GM18951 (cell line): ENCODE results near the gene SNRPN.
"Not testable (repeated sequence)": the region's sequence is repeated elsewhere in the genome, so short reads cannot be mapped to it uniquely, and the experiment has no call there.

Experiments
- POLR2A ChIP-seq: IDR thresholded peaks from 4 replicates; pipeline ENCODE4 v1.6.1; 2011; ENCODE audit warnings: mild to moderate bottlenecking; ENCODE audit not compliant: insufficient read length, insufficient read depth; ENCODE audit errors: extremely low read depth
- in situ Hi-C: fragments of 300-500 bp; cut with MboI; formaldehyde crosslinking; loops from one replicate; pipeline ENCODE4 v1.12.0; 2022; ENCODE audit warnings: low sequenced_read_pairs, mixed read lengths, inconsistent platforms; ENCODE audit not compliant: unreplicated experiment

The SNRPN gene

DNA sequence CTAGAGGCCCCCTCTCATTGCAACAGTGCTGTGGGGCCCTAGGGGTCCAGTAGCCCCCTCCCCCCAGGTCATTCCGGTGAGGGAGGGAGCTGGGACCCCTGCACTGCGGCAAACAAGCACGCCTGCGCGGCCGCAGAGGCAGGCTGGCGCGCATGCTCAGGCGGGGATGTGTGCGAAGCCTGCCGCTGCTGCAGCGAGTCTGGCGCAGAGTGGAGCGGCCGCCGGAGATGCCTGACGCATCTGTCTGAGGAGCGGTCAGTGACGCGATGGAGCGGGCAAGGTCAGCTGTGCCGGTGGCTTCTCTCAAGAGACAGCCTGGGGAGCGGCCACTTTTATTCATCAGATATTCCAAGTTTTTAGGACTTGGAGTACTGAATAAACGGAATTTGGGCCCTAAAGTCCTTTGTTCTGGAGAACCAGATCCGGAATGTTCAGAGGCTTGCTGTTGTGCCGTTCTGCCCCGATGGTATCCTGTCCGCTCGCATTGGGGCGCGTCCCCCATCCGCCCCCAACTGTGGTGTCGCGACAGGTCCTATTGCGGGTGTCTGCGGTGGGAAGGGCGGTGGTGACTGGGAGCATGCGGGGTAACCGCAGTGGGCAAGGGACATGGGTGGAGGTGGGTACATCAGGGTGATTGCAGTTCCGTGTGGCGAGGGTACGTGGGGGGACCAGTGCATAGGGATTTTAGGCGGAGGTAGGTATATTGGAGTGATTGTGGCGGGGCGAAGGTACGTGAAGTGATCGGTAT lies at the start of gene SNRPN, which contains the start of gene SNURF:
Gene SNRPN (plus strand): TSS at position 205 of the 748 bp plus-strand sequence. CDS start 19,467 bp downstream, outside the sequence.
Gene SNURF (plus strand): TSS at position 205 of the 748 bp plus-strand sequence. CDS start 62 bp downstream, at position 267.
- in situ Hi-C loops: no loop called here
- TF ChIP-seq POLR2A: peak; percentile 85

DNA sequence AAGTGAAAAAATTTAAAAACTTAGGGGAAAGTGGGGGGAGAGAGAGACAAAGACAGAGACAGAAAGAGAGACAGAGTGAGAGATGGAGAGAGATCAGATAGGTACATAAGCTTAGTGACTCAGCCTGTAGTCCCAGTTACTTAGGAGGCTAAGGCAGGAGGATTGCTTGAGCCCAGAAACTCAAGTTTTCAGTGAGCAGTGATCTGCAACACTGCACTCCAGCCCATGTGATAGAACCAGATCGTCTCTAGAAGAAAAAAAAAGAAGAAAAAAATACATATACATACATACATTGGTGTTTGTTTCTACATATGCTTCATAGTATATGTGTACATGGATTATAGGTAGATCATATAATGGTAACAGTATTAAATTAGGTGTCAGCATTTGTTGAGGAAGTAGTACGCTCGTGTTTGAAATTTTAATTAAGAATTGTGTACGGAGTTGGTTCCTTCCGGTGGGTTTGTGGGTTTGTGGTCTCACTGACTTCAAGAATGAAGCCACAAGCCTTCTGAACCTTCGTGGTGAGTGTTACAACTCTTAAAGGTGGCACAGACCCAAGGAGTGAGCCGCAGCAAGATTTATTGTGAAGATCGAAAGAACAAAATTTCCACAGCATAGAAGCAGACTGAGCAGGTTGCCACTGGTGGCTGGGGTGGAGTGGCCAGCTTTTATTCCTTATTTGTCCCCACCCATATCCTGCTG lies 38.3 kb upstream of the SNRPN start:
- in situ Hi-C loops: no loop called here
- TF ChIP-seq POLR2A: no peak

GRCh38 chr15:24917431-24917830 lies 37.4 kb upstream of the SNRPN start:
- no peak for TF ChIP-seq POLR2A
- in situ Hi-C loops: no loop called here

GRCh38 chr15:24919446-24919845 lies 35.3 kb upstream of the SNRPN start:
- in situ Hi-C loops: no loop called here
- TF ChIP-seq POLR2A: no peak

GRCh38 chr15:24922781-24923180 lies 32.0 kb upstream of the SNRPN start:
- in situ Hi-C loops: not testable (repeated sequence)

DNA sequence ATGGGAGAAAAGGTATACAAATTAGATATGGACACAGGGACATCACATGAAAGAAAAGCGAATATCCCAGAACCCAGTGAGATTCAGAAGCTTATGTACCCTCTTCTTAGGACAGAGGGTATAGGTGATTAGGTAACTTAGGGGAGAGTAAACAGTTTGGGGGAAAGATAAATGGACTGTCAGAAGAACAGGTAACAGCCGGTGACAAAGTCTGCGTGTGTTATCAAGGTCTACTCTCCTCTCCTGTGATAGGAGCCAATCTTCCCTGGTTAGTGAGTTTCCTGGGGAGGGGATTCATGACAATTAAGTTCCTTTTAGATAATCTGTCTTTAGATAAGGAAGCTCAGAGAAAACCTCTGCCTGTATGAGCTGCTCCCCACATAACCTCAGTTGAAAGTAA lies 30.6 kb upstream of the SNRPN start:
- in situ Hi-C loops: no loop called here
- no peak for TF ChIP-seq POLR2A

DNA sequence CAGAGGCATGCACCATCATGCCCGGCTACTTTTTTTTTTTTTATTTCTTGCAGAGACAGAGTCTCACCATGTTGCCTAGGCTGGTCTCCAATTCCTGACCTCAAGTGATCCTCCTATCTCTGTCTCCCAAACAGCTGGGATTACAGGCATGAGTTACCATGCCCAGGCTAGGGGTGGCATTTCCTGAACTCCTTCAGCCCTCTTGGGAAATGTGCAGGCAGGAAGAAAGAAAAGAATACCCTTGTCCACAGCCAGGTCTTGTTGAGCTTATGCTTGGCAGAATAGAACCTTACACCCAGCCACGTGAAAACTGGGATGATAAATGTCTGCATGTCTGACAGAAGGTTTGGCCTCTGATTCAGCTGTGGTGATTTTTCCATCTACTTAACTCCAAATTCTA lies 30.2 kb upstream of the SNRPN start:
- in situ Hi-C loops: no loop called here
- TF ChIP-seq POLR2A: no peak

GRCh38 chr15:24931874-24932732 lies 22.7 kb upstream of the SNRPN start:
- in situ Hi-C loops: not testable (repeated sequence)

- TF ChIP-seq POLR2A: no peak
- in situ Hi-C loops: no loop called here
These were observed 21.1 kb upstream of the SNRPN start for GRCh38 chr15:24933716-24934115.

- in situ Hi-C loops: not testable (repeated sequence)
These were observed 16.6 kb upstream of the SNRPN start for GRCh38 chr15:24938224-24938623.

DNA sequence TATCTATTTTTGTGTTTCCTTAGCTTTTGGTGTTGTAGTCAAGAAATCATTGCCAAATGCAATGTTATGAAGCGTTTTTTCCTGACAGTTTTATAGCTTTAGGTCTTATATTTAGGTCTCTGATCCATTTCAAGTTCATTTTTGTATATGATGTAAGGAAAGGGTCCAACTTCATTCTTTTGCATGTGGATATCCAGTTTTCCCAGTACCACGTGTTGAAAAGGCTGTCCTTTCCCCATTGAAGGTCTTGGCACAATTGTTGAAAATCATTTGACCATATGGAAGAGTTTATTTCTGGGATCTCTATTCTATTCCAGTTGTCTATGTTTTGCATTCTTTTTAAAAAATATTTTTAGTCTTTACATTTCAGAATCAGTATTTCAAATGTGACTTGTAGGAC lies 14.6 kb upstream of the SNRPN start:
- in situ Hi-C loops: no loop called here
- no peak for TF ChIP-seq POLR2A

DNA sequence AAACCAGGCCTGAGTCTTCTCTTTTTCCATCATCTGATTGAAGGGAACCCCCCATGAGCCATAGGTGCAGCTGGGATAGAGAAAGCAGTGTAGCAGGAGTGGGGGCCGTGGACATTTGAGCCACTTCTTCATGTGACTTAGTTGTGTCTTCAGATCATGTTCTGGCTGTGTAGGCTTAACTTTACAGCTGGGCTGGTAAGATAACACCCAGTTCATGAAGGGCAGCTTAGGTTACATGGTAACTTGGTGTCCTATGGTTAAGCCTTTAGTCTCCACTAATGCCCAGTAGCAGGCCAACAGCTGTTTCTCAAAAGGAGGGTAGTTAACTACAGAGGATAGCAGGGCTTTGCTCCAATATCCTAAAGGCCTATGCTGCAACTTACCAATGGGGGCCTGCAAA lies 11.4 kb upstream of the SNRPN start:
- in situ Hi-C loops: no loop called here
- TF ChIP-seq POLR2A: no peak

DNA sequence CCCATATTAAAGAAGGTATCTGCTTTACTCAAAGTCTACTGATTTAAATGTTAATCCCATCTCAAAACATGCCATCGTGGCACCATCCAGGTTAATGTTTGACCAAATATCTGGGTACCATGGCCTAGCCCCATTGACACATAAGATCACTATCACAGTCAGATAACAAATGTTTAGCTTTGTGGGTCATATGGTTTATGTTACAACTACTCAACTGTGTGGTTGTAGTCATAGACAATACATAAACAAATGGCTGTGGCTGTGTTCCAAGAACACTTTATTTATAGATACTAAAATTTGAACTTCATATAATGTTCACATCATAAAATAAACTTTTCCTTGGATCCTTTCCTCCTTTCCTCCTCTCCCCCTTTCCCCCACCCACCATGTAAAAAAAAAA lies 9.8 kb upstream of the SNRPN start:
- in situ Hi-C loops: no loop called here
- TF ChIP-seq POLR2A: no peak
